ENCODE measurements around the gene NPY5R.

Gene NPY5R

GRCh38 chr4:163303069-163303468, 40.6 kb upstream of the NPY5R start:
- no peak overlapping the region for H2AFZ ChIP-seq (ENCODE audit: low read length)
- no peaks in the 10 kb centered on the region for H3K36me3 ChIP-seq (replicated peaks; ENCODE audit: insufficient read depth, low read length)
- H4K20me1 ChIP-seq (ENCODE audit: insufficient read depth, low read length), result no peaks in the 10 kb centered on the region
- H3K9me3 ChIP-seq (replicated peaks; ENCODE audit: insufficient read depth, low read length), result no peaks in the 10 kb centered on the region
- H3K4me2 ChIP-seq (ENCODE audit: low read depth, low read length), result no peak overlapping the region
- no peak for TF ChIP-seq EZH2phosphoT487 (IDR thresholded peaks at IDR 0.05; ENCODE audit: low read length)
- TF ChIP-seq EZH2 (optimal IDR thresholded peaks at IDR 0.05; ENCODE audit: low read depth, low read length), result no peak
- no peak for TF ChIP-seq CTCF (IDR thresholded peaks at IDR 0.05; ENCODE audit: low read length)
- H3K27me3 ChIP-seq (replicated peaks; ENCODE audit: insufficient read depth, low read length), result no peaks in the 10 kb centered on the region
- H3F3A ChIP-seq (ENCODE audit: insufficient read depth, low read length), result no peaks in the 10 kb centered on the region
- DNase-seq, result no peak
- H3K79me2 ChIP-seq (ENCODE audit: low read length), result no peaks in the 10 kb centered on the region
- H3K4me3 ChIP-seq (ENCODE audit: low read length), result no peak overlapping the region
- no peak overlapping the region for H3K27ac ChIP-seq (ENCODE audit: low read length)
- H3K9ac ChIP-seq (ENCODE audit: low read length), result no peak overlapping the region
- H3K9me2 ChIP-seq (replicated peaks; ENCODE audit: insufficient read depth, low read length), result no peaks in the 10 kb centered on the region
- H3K4me1 ChIP-seq (ENCODE audit: low read length), result no peaks in the 10 kb centered on the region

DNA sequence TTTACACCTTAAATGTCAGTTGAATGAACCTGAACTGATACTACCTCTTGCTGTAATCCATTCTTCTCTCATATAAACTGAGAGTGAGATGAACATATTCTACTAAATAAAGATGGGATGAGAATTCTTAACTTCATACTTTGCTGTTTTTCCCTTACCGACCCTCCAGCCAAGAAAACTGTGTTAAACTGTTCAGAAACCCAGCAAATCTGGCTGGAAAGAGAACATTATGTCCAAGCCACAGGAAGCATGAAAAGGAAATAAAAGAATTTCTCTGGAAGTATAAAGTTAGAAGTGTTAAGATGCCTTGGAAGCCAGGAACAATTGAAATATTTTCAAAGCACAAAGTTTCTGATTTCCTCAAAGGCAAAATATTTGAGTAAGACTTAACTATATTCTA, 34.2 kb upstream of the NPY5R start:
- Histone ChIP-seq H3K4me3 (ENCODE audit: low read length) (no peak overlapping the region), H3F3A (ENCODE audit: insufficient read depth, low read length) (no peaks in the 10 kb centered on the region), H3K79me2 (ENCODE audit: low read length) (no peaks in the 10 kb centered on the region), H4K20me1 (ENCODE audit: insufficient read depth, low read length) (no peaks in the 10 kb centered on the region), H3K4me1 (ENCODE audit: low read length) (no peaks in the 10 kb centered on the region), H3K9ac (ENCODE audit: low read length) (no peak overlapping the region), H2AFZ (ENCODE audit: low read length) (no peak overlapping the region), H3K9me2 (replicated peaks; ENCODE audit: insufficient read depth, low read length) (no peaks in the 10 kb centered on the region), H3K9me3 (replicated peaks; ENCODE audit: insufficient read depth, low read length) (no peaks in the 10 kb centered on the region), H3K27ac (ENCODE audit: low read length) (no peak overlapping the region), H3K4me2 (ENCODE audit: low read depth, low read length) (no peak overlapping the region), H3K27me3 (replicated peaks; ENCODE audit: insufficient read depth, low read length) (no peaks in the 10 kb centered on the region), H3K36me3 (replicated peaks; ENCODE audit: insufficient read depth, low read length) (no peaks in the 10 kb centered on the region)
- no peak for DNase-seq
- TF ChIP-seq CTCF (IDR thresholded peaks at IDR 0.05; ENCODE audit: low read length), result no peak
- TF ChIP-seq EZH2 (optimal IDR thresholded peaks at IDR 0.05; ENCODE audit: low read depth, low read length), result no peak
- no peak for TF ChIP-seq EZH2phosphoT487 (IDR thresholded peaks at IDR 0.05; ENCODE audit: low read length)

GRCh38 chr4:163317110-163317509, 26.6 kb upstream of the NPY5R start:
- DNase-seq, result no peak
- Histone ChIP-seq H2AFZ (ENCODE audit: low read length) (no peak overlapping the region), H3K9me2 (replicated peaks; ENCODE audit: insufficient read depth, low read length) (no peaks in the 10 kb centered on the region), H3K36me3 (replicated peaks; ENCODE audit: insufficient read depth, low read length) (no peaks in the 10 kb centered on the region), H3K9ac (ENCODE audit: low read length) (no peak overlapping the region), H3F3A (ENCODE audit: insufficient read depth, low read length) (no peaks in the 10 kb centered on the region), H3K4me2 (ENCODE audit: low read depth, low read length) (no peak overlapping the region), H3K27me3 (replicated peaks; ENCODE audit: insufficient read depth, low read length) (no peaks in the 10 kb centered on the region), H3K79me2 (ENCODE audit: low read length) (no peaks in the 10 kb centered on the region), H3K9me3 (replicated peaks; ENCODE audit: insufficient read depth, low read length) (no peaks in the 10 kb centered on the region), H3K27ac (ENCODE audit: low read length) (no peak overlapping the region), H3K4me3 (ENCODE audit: low read length) (no peak overlapping the region), H3K4me1 (ENCODE audit: low read length) (no peaks in the 10 kb centered on the region), H4K20me1 (ENCODE audit: insufficient read depth, low read length) (no peaks in the 10 kb centered on the region; the same call in 1 of the 2 replicates)
- TF ChIP-seq EZH2 (optimal IDR thresholded peaks at IDR 0.05; ENCODE audit: low read depth, low read length), result no peak
- no peak for TF ChIP-seq CTCF (IDR thresholded peaks at IDR 0.05; ENCODE audit: low read length)
- no peak for TF ChIP-seq EZH2phosphoT487 (IDR thresholded peaks at IDR 0.05; ENCODE audit: low read length)
